ENCODE results near the gene SIPA1.

DNA sequence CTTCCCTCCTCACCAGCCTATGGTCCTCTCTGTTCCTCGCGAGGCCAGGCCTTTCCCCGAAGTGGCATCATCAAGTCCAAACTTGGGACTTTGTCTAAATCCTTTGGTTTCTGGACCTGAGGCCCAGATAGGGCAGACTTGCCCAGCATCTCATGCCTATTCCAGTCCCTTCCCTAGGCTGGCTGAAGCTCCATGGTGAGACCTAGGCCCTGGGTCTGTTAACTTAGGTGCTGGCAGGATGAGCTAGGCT is 13.4 kb downstream of the SIPA1 start:
- TF ChIP-seq, protein P1, sequence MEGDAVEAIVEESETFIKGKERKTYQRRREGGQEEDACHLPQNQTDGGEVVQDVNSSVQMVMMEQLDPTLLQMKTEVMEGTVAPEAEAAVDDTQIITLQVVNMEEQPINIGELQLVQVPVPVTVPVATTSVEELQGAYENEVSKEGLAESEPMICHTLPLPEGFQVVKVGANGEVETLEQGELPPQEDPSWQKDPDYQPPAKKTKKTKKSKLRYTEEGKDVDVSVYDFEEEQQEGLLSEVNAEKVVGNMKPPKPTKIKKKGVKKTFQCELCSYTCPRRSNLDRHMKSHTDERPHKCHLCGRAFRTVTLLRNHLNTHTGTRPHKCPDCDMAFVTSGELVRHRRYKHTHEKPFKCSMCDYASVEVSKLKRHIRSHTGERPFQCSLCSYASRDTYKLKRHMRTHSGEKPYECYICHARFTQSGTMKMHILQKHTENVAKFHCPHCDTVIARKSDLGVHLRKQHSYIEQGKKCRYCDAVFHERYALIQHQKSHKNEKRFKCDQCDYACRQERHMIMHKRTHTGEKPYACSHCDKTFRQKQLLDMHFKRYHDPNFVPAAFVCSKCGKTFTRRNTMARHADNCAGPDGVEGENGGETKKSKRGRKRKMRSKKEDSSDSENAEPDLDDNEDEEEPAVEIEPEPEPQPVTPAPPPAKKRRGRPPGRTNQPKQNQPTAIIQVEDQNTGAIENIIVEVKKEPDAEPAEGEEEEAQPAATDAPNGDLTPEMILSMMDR (IDR thresholded peaks at IDR 0.05; ENCODE audit: low read length): no peak
- TF ChIP-seq EZH2 (IDR thresholded peaks at IDR 0.05; ENCODE audit: borderline replicate concordance, low read length): no peak

All from OCI-LY1 (cell line).